Measurements from ENCODE around the gene FBXO31.
"Not testable (repeated sequence)": the region's sequence is repeated elsewhere in the genome, so short reads cannot be mapped to it uniquely, and the experiment has no call there.

Gene FBXO31

GRCh38 chr16:87382023-87382785, 1.4 kb downstream of the FBXO31 start:
- no peak for DNase-seq

- no peak for DNase-seq
These were observed 2.7 kb downstream of the FBXO31 start for GRCh38 chr16:87380881-87381280.

- DNase-seq = no peak
These were observed 3.2 kb downstream of the FBXO31 start for GRCh38 chr16:87380403-87380802.

GRCh38 chr16:87379312-87379752, 4.2 kb downstream of the FBXO31 start:
- DNase-seq = not testable (repeated sequence)

GRCh38 chr16:87376660-87377059, 6.9 kb downstream of the FBXO31 start:
- DNase-seq = no peak

- no peak for DNase-seq
These were observed 8.0 kb downstream of the FBXO31 start for GRCh38 chr16:87375426-87376135.

- no peak for DNase-seq
These were observed 9.3 kb downstream of the FBXO31 start for GRCh38 chr16:87374313-87374712.

GRCh38 chr16:87372305-87372704, 11.3 kb downstream of the FBXO31 start:
- no peak for DNase-seq

- no peak for DNase-seq
These were observed 12.2 kb downstream of the FBXO31 start for GRCh38 chr16:87371261-87371866.

- DNase-seq = no peak
These were observed 13.5 kb downstream of the FBXO31 start for GRCh38 chr16:87369796-87370719.

- no peak for DNase-seq
These were observed 14.3 kb downstream of the FBXO31 start for GRCh38 chr16:87369117-87369765.

GRCh38 chr16:87368029-87368770, 15.4 kb downstream of the FBXO31 start:
- no peak for DNase-seq

- DNase-seq = no peak
These were observed 16.0 kb downstream of the FBXO31 start for GRCh38 chr16:87367529-87367928.

GRCh38 chr16:87366930-87367329, 16.6 kb downstream of the FBXO31 start:
- no peak for DNase-seq

GRCh38 chr16:87366288-87366687, 17.3 kb downstream of the FBXO31 start:
- DNase-seq = no peak

- no peak for DNase-seq
These were observed 18.4 kb downstream of the FBXO31 start for GRCh38 chr16:87365021-87365713.

GRCh38 chr16:87363771-87364455, 19.7 kb downstream of the FBXO31 start:
- no peak for DNase-seq

- not testable (repeated sequence) for DNase-seq
These were observed 20.6 kb downstream of the FBXO31 start for GRCh38 chr16:87362828-87363559.

- no peak for DNase-seq
These were observed 21.5 kb downstream of the FBXO31 start for GRCh38 chr16:87361916-87362619.
